SK-N-SH (cell line): ENCODE measurements around the gene TMEM147. TPM values are rescaled to one million over a fixed set of nuclear protein-coding genes. Genes with fewer than 3 reads are reported as not detected.
A peak's percentile ranks its signal among the peaks of the same experiment; 100 is the strongest.

Experiments used
- CTCF ChIA-PET: fragments of 300-600, 350-600 bp; formaldehyde crosslinking; extraction: SDS; loops from one replicate; lab custom pipeline; 2021; lab: Yijun Ruan, JAX
- POLR2A ChIA-PET: fragments of 350-600 bp; sonication (Branson Sonifier 250); formaldehyde crosslinking; extraction: SDS; loops from one replicate; lab custom pipeline; 2020; ENCODE audit warnings: antibody characterized with exemption, inconsistent platforms; lab: Yijun Ruan, JAX
- DNase-seq: peaks from one replicate; pipeline ENCODE4 v3.0.0; 2012
- H2AFZ ChIP-seq: fragments of 200-600 bp; sonication (generic); 2 replicates; pipeline ENCODE4 v1.8.1; 2016; ENCODE audit warnings: antibody characterized with exemption, mild to moderate bottlenecking, low read depth
- H3F3A ChIP-seq: fragments of 200-600 bp; sonication (generic); replicated peaks from 2 replicates; pipeline ENCODE3; 2016; ENCODE audit warnings: antibody characterized with exemption, mild to moderate bottlenecking; ENCODE audit not compliant: insufficient read depth
- H3K27ac ChIP-seq, 2 experiments: fragments of 200-500 bp in 1 of 2; fragments of 200-600 bp in 1 of 2; sonication (Bioruptor generic) in 1 of 2; sonication (generic), shearing (Covaris generic) in 1 of 2; 2 replicates each; pipeline versions ENCODE4 v1.5.1 to v1.6.1; 2014 to 2016; ENCODE audit warnings: low read depth in 2 of 2, inconsistent platforms in 1 of 2, low read length in 1 of 2, mild to moderate bottlenecking in 1 of 2, mixed read lengths in 1 of 2
- H3K27me3 ChIP-seq: fragments of 200-600 bp; sonication (generic), shearing (Covaris generic); 2 replicates; pipeline ENCODE4 v1.6.1; 2016; ENCODE audit warnings: mixed run types; ENCODE audit not compliant: insufficient read depth
- H3K36me3 ChIP-seq, 2 experiments: fragments of 200-500 bp in 1 of 2; fragments of 200-600 bp in 1 of 2; sonication (Bioruptor generic) in 1 of 2; sonication (generic) in 1 of 2; replicated peaks in 1 of 2; 2 replicates each; pipeline versions ENCODE3 to v1.5.1; 2014 to 2016; ENCODE audit warnings: low read length in 1 of 2, mild to moderate bottlenecking in 1 of 2; ENCODE audit not compliant: insufficient read depth in 2 of 2, control insufficient read depth in 1 of 2
- H3K4me1 ChIP-seq, 2 experiments: fragments of 200-500 bp in 1 of 2; fragments of 200-600 bp in 1 of 2; sonication (Bioruptor generic) in 1 of 2; sonication (generic), shearing (Covaris generic) in 1 of 2; 2 replicates each; pipeline versions ENCODE4 v1.5.1 to v1.6.1; 2014 to 2016; ENCODE audit warnings: low read depth in 1 of 2, low read length in 1 of 2, mixed run types in 1 of 2; ENCODE audit not compliant: insufficient read depth in 2 of 2, control insufficient read depth in 1 of 2
- H3K4me2 ChIP-seq: fragments of 200-600 bp; sonication (generic), shearing (Covaris generic); 2 replicates; pipeline ENCODE4 v1.6.1; 2017; ENCODE audit warnings: mixed run types
- H3K4me3 ChIP-seq, 2 experiments: fragments of 200-500 bp in 1 of 2; fragments of 200-600 bp in 1 of 2; sonication (Bioruptor generic) in 1 of 2; sonication (generic), shearing (Covaris generic) in 1 of 2; 2 replicates each; pipeline versions ENCODE4 v1.5.1 to v1.8.1; 2014 to 2016; ENCODE audit warnings: low read depth in 2 of 2, inconsistent platforms in 1 of 2, low read length in 1 of 2, mild to moderate bottlenecking in 1 of 2, mixed read lengths in 1 of 2, moderate library complexity in 1 of 2
- H3K79me2 ChIP-seq: fragments of 200-600 bp; sonication (generic); 2 replicates; pipeline ENCODE4 v1.8.1; 2017; ENCODE audit warnings: mild to moderate bottlenecking; ENCODE audit not compliant: insufficient read depth
- H3K9ac ChIP-seq: fragments of 200-600 bp; sonication (generic); 2 replicates; pipeline ENCODE4 v1.6.1; 2017; ENCODE audit warnings: mixed run types
- H3K9me2 ChIP-seq: fragments of 200-600 bp; sonication (generic); 2 replicates; pipeline ENCODE4 v1.6.1; 2017; ENCODE audit warnings: mixed run types
- H3K9me3 ChIP-seq: fragments of 200-600 bp; sonication (generic); 2 replicates; pipeline ENCODE4 v1.6.1; 2017; ENCODE audit warnings: mixed run types, mild to moderate bottlenecking, moderate library complexity
- H4K20me1 ChIP-seq: fragments of 200-600 bp; sonication (generic); 2 replicates; pipeline ENCODE4 v1.6.1; 2017; ENCODE audit warnings: mild to moderate bottlenecking, mixed run types; ENCODE audit not compliant: insufficient read depth
- CTCF ChIP-seq: fragments of 200-600 bp; sonication (generic); IDR thresholded peaks from 2 replicates; pipeline ENCODE4 v1.6.1; 2017; ENCODE audit warnings: antibody characterized with exemption, mild to moderate bottlenecking, moderate library complexity
- FOXM1 ChIP-seq: IDR thresholded peaks from 2 replicates; pipeline ENCODE4 v1.4.0; 2012; ENCODE audit warnings: low read depth, mild to moderate bottlenecking
- GABPA ChIP-seq: IDR thresholded peaks from 2 replicates; pipeline ENCODE4 v1.4.0; 2012; ENCODE audit warnings: low read depth, mild to moderate bottlenecking
- POLR2AphosphoS5 ChIP-seq: IDR thresholded peaks from 2 replicates; pipeline ENCODE4 v1.6.1; 2012; ENCODE audit warnings: low read depth, low read length
- REST ChIP-seq: IDR thresholded peaks from 2 replicates; pipeline ENCODE4 v1.6.1; 2012; ENCODE audit warnings: mild to moderate bottlenecking, low read depth, low read length, moderate library complexity
- RFX5 ChIP-seq: IDR thresholded peaks from 2 replicates; pipeline ENCODE4 v1.6.1; 2012; ENCODE audit warnings: mild to moderate bottlenecking, improper control_type of control experiment, low read length
- SIN3A ChIP-seq: IDR thresholded peaks from 2 replicates; pipeline ENCODE4 v1.6.1; 2012; ENCODE audit warnings: low read depth, mild to moderate bottlenecking, low read length, moderate library complexity, borderline replicate concordance
- TAF1 ChIP-seq: IDR thresholded peaks from 2 replicates; pipeline ENCODE4 v1.6.1; 2012; ENCODE audit warnings: low read depth, mild to moderate bottlenecking, low read length, moderate library complexity, borderline replicate concordance
- TEAD4 ChIP-seq: IDR thresholded peaks from 2 replicates; pipeline ENCODE4 v1.4.0; 2012; ENCODE audit warnings: mild to moderate bottlenecking, borderline replicate concordance; ENCODE audit not compliant: insufficient read depth
- USF1 ChIP-seq: IDR thresholded peaks from 2 replicates; pipeline ENCODE4 v1.4.0; 2012; ENCODE audit warnings: low read depth, borderline replicate concordance
- USF2 ChIP-seq: fragments of 150-350 bp; IDR thresholded peaks from 2 replicates; pipeline ENCODE4 v1.6.1; 2017; ENCODE audit warnings: antibody characterized with exemption, low read length, low read depth, borderline replicate concordance
- ZBTB33 ChIP-seq: IDR thresholded peaks from 2 replicates; pipeline ENCODE4 v1.4.0; 2012; ENCODE audit warnings: low read depth, borderline replicate concordance
- WGBS: methylation state at CpG from one replicate; pipeline ENCODE4 v1.1.6; 2017; ENCODE audit warnings: low lambda C conversion rate; 5-methylcytosine and 5-hydroxymethylcytosine counted together
- polyA plus RNA-seq, 3 experiments: library from polyadenylated mRNA; depleted of rRNA; stranded (reverse); fragments of >200 nt; gene quantifications; 2 replicates each; pipeline ENCODE4 v1.2.3, GENCODE V29; 2012

Gene TMEM147
- polyA plus RNA-seq, 1 of the 3 experiments (the other 2 are of a cell fraction): 202 TPM

DNA sequence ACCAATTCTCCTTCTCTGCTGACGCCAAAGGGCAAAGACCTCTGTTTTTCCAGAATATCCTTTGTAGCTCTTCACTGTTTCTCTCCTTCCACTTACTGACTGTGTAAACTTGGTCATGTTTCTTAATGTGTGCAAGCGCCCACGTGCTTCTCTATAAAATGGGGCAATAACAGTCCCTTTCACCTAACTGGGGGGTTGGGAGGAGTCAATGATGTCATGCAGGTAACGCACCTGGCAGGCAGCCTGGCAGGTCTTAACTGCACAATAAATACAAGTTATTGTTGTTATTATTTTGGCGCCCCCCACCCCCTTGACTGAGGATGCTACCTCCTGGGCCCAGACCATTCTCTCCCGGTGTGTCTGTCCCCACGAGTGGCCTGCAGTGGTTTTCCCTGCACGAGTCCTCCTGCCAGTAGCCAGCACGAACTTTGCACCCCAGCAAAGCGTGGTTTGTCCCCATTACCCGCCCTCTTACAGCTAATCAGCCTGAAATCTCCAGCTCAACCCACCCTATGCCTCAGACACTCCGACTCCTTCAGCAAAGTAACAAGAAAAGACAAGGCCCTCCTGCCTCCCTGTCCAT, 22.6 kb upstream of the TMEM147 start:
- CTCF ChIA-PET: interaction anchor here (0.8 to 3.0 kb wide), 2 partner anchors 12 to 69 kb away, joined by 3 to 17 read pairs; no protein-coding TSS in a partner anchor
- no peak for TF ChIP-seq ZBTB33
- no peak for TF ChIP-seq FOXM1
- no peak for TF ChIP-seq TAF1
- no peak for TF ChIP-seq TEAD4
- no peak for TF ChIP-seq USF2
- TF ChIP-seq RFX5: no peak
- TF ChIP-seq POLR2AphosphoS5: no peak
- TF ChIP-seq USF1: no peak
- TF ChIP-seq, all 33 proteins: peak for 0
- H3K9me2 ChIP-seq: no peaks in the 10 kb centered on the region
- H2AFZ ChIP-seq: no peak overlapping the region
- DNase-seq: no peak
- no peak overlapping the region for H3K4me2 ChIP-seq
- H4K20me1 ChIP-seq: no peaks in the 10 kb centered on the region
- H3K9me3 ChIP-seq: no peaks in the 10 kb centered on the region
- no peaks in the 10 kb centered on the region for H3K79me2 ChIP-seq
- H3K27ac ChIP-seq: no peak overlapping the region
- H3K27me3 ChIP-seq: peaks cover 21% of the 10 kb centered on the region
- no peak overlapping the region for H3K9ac ChIP-seq
- no peak overlapping the region for H3K4me3 ChIP-seq
- H3F3A ChIP-seq: no peaks in the 10 kb centered on the region
- 38% methylated on average over 12 of the region's 12 CpGs for WGBS
- no peaks in the 10 kb centered on the region for H3K36me3 ChIP-seq
- H3K4me1 ChIP-seq: no peaks in the 10 kb centered on the region
- POLR2A ChIA-PET: no interaction called here

- Histone ChIP-seq H3K9me2 (no peaks in the 10 kb centered on the region), H3K27ac (no peak overlapping the region), H3K4me1 (no peaks in the 10 kb centered on the region), H3K4me3 (no peak overlapping the region), H4K20me1 (no peaks in the 10 kb centered on the region), H3F3A (no peaks in the 10 kb centered on the region), H3K27me3 (peaks cover 36% of the 10 kb centered on the region), H3K79me2 (no peaks in the 10 kb centered on the region), H2AFZ (no peak overlapping the region), H3K9me3 (no peaks in the 10 kb centered on the region), H3K4me2 (no peak overlapping the region), H3K9ac (no peak overlapping the region), H3K36me3 (no peaks in the 10 kb centered on the region)
- DNase-seq: no peak
- TF ChIP-seq CTCF: no peak
- TF ChIP-seq SIN3A: no peak
- TF ChIP-seq GABPA: no peak
- TF ChIP-seq REST: peak; percentile 40; the same call in 1 of the 2 replicates
- 32% methylated on average over 10 of the region's 11 CpGs for WGBS
- POLR2A ChIA-PET: no interaction called here
- CTCF ChIA-PET: interaction anchor here (3.0 kb wide), 1 partner anchor 14 kb away, joined by 17 read pairs; no protein-coding TSS in a partner anchor
Measured at GRCh38 chr19:35524181-35524837, 21.1 kb upstream of the TMEM147 start.
